Ramos (cell line): ENCODE data around the gene DCDC2B.

Source experiments
- in situ Hi-C: fragments of 300-500 bp; cut with MboI; formaldehyde crosslinking; loops from one replicate; pipeline ENCODE4 v1.14.3; 2022; ENCODE audit warnings: low sequenced_read_pairs; ENCODE audit not compliant: unreplicated experiment

Gene DCDC2B

GRCh38 chr1:32221980-32222755 lies 13.3 kb downstream of the DCDC2B start, which contains the start of the genes EIF3I and TMEM234:
TSS of gene EIF3I (plus strand) at chr1:32222407. CDS start at chr1:32222442, 35 bp downstream.
TSS of gene TMEM234 (minus strand) at chr1:32222353. CDS start at chr1:32222322, 31 bp downstream.
- in situ Hi-C loops: no loop called here

GRCh38 chr1:32223683-32224082 lies 14.8 kb downstream of the DCDC2B start:
- in situ Hi-C loops: no loop called here

- in situ Hi-C loops: no loop called here
Measured at GRCh38 chr1:32224285-32224684, 15.4 kb downstream of the DCDC2B start.

- in situ Hi-C loops: no loop called here
Measured at GRCh38 chr1:32228771-32229170, 19.9 kb downstream of the DCDC2B start.

- in situ Hi-C loops: no loop called here
Measured at GRCh38 chr1:32231843-32232432, 23.0 kb downstream of the DCDC2B start.

- in situ Hi-C loops: no loop called here
Measured at GRCh38 chr1:32232558-32233304, 23.8 kb downstream of the DCDC2B start.

- in situ Hi-C loops: no loop called here
Measured at GRCh38 chr1:32234792-32235191, 25.9 kb downstream of the DCDC2B start.

- in situ Hi-C loops: no loop called here
Measured at GRCh38 chr1:32239337-32239736, 30.4 kb downstream of the DCDC2B start.

GRCh38 chr1:32239790-32240139 lies 30.9 kb downstream of the DCDC2B start:
- in situ Hi-C loops: no loop called here

- in situ Hi-C loops: no loop called here
Measured at GRCh38 chr1:32240140-32240951, 31.5 kb downstream of the DCDC2B start.

- in situ Hi-C loops: no loop called here
Measured at GRCh38 chr1:32241001-32241763, 32.3 kb downstream of the DCDC2B start.

- in situ Hi-C loops: no loop called here
Measured at GRCh38 chr1:32242341-32242851, 33.5 kb downstream of the DCDC2B start.

- in situ Hi-C loops: no loop called here
Measured at GRCh38 chr1:32246888-32247273, 38.0 kb downstream of the DCDC2B start, which contains the start of gene FAM167B. TSS of gene FAM167B (plus strand) at chr1:32247222. CDS start at chr1:32247422, 200 bp downstream.

- in situ Hi-C loops: no loop called here
Measured at GRCh38 chr1:32247452-32247851, 38.6 kb downstream of the DCDC2B start.

- in situ Hi-C loops: no loop called here
Measured at GRCh38 chr1:32247983-32248889, 39.3 kb downstream of the DCDC2B start.

GRCh38 chr1:32249831-32250525 lies 41.1 kb downstream of the DCDC2B start:
- in situ Hi-C loops: no loop called here

- in situ Hi-C loops: no loop called here
Measured at GRCh38 chr1:32250893-32251716, 42.2 kb downstream of the DCDC2B start, which contains the start of gene LCK. TSS of gene LCK (plus strand) at chr1:32251265. CDS start at chr1:32274330, 23,065 bp downstream.
